ENCODE results near the gene GPC6.

DNA sequence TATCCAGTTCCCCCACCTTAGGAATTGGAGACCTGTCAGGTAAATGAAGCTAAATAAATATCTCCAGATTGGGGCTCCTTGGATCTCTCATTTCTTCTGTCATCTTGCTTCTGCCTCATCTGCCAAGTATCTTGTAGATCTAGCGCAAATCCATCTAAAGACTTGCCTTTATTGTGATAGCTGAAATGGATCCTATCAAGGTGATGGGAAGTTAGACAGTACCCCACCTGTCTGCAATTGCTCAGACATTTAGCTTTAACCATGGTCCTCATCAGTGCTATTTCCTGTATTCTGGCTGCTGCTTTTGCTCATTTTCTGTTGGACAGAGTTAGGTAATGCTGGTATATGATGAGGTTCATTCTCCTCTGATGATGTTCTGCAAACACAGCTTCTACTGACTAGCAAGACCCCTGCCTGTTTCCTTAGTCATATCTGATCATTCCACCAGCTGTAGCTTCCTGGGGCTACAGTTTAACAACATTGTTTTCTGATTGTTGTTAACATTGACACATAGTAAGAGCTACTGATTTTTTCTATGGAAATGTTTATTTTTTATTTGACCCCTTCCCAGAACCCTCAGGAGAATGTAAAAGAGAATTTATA is 912.9 kb downstream of the GPC6 start:
- TF ChIP-seq POLR2A (IDR thresholded peaks at IDR 0.05; ENCODE audit: low read length) (no peak), CTCF (IDR thresholded peaks at IDR 0.05) (no peak), CHD2 (IDR thresholded peaks at IDR 0.05; ENCODE audit: low read length, partially characterized antibody) (no peak), CEBPB (IDR thresholded peaks at IDR 0.05) (no peak), REST (IDR thresholded peaks at IDR 0.05) (no peak), FOXS1 (CRISPR knock-in tag; IDR thresholded peaks at IDR 0.05) (no peak), RFX5 (IDR thresholded peaks at IDR 0.05) (no peak), SMC3 (IDR thresholded peaks at IDR 0.05) (no peak), ZSCAN20 (CRISPR knock-in tag; IDR thresholded peaks at IDR 0.05) (no peak), HDAC2 (IDR thresholded peaks at IDR 0.05) (no peak), ZFP36 (IDR thresholded peaks at IDR 0.05; ENCODE audit: borderline replicate concordance, partially characterized antibody) (no peak)
- TF ChIP-seq, protein P1, sequence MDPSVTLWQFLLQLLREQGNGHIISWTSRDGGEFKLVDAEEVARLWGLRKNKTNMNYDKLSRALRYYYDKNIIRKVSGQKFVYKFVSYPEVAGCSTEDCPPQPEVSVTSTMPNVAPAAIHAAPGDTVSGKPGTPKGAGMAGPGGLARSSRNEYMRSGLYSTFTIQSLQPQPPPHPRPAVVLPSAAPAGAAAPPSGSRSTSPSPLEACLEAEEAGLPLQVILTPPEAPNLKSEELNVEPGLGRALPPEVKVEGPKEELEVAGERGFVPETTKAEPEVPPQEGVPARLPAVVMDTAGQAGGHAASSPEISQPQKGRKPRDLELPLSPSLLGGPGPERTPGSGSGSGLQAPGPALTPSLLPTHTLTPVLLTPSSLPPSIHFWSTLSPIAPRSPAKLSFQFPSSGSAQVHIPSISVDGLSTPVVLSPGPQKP (IDR thresholded peaks at IDR 0.05; ENCODE audit: low read depth, low read length) = no peak
- TF ChIP-seq, protein P2, sequence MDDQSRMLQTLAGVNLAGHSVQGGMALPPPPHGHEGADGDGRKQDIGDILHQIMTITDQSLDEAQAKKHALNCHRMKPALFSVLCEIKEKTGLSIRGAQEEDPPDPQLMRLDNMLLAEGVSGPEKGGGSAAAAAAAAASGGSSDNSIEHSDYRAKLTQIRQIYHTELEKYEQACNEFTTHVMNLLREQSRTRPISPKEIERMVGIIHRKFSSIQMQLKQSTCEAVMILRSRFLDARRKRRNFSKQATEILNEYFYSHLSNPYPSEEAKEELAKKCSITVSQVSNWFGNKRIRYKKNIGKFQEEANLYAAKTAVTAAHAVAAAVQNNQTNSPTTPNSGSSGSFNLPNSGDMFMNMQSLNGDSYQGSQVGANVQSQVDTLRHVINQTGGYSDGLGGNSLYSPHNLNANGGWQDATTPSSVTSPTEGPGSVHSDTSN (IDR thresholded peaks at IDR 0.05) = no peak

Data from A549 (cell line).